Esophagus mucosa (tissue), 1 donor: ENCODE measurements around the gene MEAK7. TPM values are rescaled to one million over a fixed set of nuclear protein-coding genes. Genes with fewer than 3 reads are reported as not detected.

ENCODE experiments used
- ATAC-seq: fragments of 200-7000 bp; cut with Tn5 transposase; one replicate; pipeline ENCODE4 v1.9.1; 2020
- total RNA-seq: library from RNA; stranded (reverse); gene quantifications from one replicate; pipeline ENCODE4 v1.2.4, GENCODE V29; 2023
- donor health status: DM: yes; HTN: yes; CAD: no.

The MEAK7 gene
- total RNA-seq, result 58.3 TPM

GRCh38 chr16:84504420-84505248 lies at the start of gene MEAK7:
TSS of gene MEAK7 (minus strand) at chr16:84504659. CDS start at chr16:84498086, 6,573 bp downstream.
- peak; percentile 90 for ATAC-seq

- no peak for ATAC-seq
These were observed 49.5 kb upstream of the MEAK7 start for GRCh38 chr16:84553873-84554399.

- ATAC-seq, result no peak
These were observed 47.7 kb upstream of the MEAK7 start for GRCh38 chr16:84552135-84552534.

- ATAC-seq, result no peak
These were observed 45.6 kb upstream of the MEAK7 start for GRCh38 chr16:84550096-84550495.

- peak; percentile 56 for ATAC-seq
These were observed 44.7 kb upstream of the MEAK7 start for GRCh38 chr16:84548971-84549844.

- no peak for ATAC-seq
These were observed 44.0 kb upstream of the MEAK7 start for GRCh38 chr16:84548508-84548907.

- ATAC-seq, result no peak
These were observed 43.1 kb upstream of the MEAK7 start for GRCh38 chr16:84547546-84548061.

- ATAC-seq, result no peak
These were observed 42.4 kb upstream of the MEAK7 start for GRCh38 chr16:84546669-84547545.

GRCh38 chr16:84545114-84545737 lies 40.8 kb upstream of the MEAK7 start:
- ATAC-seq, result no peak

- ATAC-seq, result no peak
These were observed 39.7 kb upstream of the MEAK7 start for GRCh38 chr16:84544031-84544773.

GRCh38 chr16:84543253-84543652 lies 38.8 kb upstream of the MEAK7 start:
- no peak for ATAC-seq

- no peak for ATAC-seq
These were observed 37.7 kb upstream of the MEAK7 start for GRCh38 chr16:84541999-84542817.

- ATAC-seq, result no peak
These were observed 35.7 kb upstream of the MEAK7 start for GRCh38 chr16:84540194-84540593.

- ATAC-seq, result no peak
These were observed 33.9 kb upstream of the MEAK7 start for GRCh38 chr16:84538222-84538840.

GRCh38 chr16:84537491-84538151 lies 33.2 kb upstream of the MEAK7 start:
- ATAC-seq, result no peak

GRCh38 chr16:84535851-84536250 lies 31.4 kb upstream of the MEAK7 start:
- ATAC-seq, result no peak

GRCh38 chr16:84535408-84535807 lies 30.9 kb upstream of the MEAK7 start:
- no peak for ATAC-seq

GRCh38 chr16:84534815-84535214 lies 30.4 kb upstream of the MEAK7 start:
- no peak for ATAC-seq
